Measurements from ENCODE around the gene THSD4.

THSD4 gene

DNA sequence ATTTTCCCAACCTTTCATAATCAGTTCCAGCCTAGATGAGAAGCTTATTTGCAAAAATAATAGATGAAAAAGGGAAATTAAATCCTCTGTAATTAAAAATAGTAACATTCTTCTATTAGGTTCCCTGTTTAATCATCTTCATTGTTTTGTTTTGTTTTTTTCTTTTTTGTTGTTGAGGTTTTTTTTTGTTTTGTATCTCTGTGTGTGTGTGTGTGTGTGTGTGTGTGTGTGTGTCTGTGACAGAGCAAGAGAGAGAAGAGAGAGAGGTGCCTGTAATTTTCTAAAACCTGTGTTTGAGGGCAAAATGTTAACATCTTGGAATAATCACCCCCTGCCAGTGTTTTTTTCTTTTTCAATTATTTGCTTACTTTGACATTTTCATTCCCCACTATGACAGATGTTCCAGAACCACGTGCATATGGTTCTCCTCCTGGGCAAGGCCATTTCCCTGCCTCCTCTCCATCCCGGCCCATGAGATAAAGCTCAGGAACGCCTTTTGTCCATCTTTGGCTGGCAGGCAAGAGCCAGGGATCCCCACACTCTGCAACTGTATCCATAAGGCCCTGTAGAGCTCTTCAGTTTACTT lies 573.3 kb downstream of the THSD4 start:
- DNase-seq (ENCODE audit: low read depth): no peak

DNA sequence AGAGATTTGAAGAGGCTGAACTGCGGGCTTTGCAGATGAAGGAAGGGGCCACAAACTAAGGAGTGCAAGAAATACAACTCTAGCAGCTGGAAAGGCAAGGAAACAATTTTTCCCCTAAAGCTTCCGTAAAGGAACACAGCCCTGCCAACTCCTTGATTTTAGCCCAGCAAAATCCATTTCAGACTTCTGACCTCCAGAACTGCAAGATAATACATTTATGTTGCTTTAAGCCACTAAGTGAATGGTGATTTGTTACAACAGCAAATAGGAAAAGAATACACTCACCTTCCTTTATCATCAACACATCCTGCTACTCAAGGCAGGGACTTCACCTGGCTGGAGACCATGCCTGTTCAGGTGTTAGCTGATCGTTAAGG lies 575.8 kb downstream of the THSD4 start:
- DNase-seq (ENCODE audit: low read depth): no peak

DNA sequence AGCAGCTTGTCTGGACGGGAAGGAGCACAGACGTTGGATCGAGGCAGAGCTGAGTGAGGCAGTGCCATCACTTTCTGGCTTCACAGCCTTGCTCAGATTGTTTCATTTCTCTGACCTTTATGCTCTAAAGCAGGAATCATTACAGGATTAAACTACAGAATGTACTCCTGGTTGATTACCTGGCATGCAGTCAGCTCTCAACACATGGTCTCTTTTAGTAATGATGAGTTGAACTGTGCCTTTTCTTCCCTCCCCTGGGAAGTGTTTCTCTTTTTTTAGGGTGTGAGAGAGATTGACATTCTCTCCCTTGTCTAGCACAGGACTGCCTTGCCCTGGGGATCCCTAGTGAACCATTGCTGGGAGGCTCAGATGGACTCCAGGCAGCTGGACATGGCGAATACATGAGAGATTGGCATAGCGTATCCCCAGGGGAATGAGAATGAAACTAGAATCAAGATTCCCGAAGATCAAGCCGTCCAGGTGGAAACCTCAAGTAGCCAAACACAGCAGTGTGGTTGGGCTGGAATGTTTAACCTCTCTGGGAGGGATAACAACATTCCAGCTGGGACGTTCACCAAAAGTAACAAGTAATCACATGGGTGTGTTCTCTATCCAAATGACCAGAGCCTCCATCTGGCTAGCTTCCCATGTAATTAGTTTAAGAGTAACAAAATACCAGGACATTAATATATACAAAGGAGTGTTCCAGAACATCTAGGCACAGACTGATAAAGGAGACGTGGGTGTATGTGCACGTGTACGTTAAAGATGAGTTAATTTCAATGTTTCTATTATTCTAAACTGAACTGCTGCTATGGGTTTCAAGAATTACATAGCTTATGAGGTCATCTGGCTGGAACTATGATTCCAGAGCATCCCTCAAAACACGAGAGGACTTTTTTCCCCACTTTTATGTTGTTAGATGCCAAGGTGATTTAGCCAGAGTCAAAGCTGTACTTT lies 576.5 kb downstream of the THSD4 start:
- DNase-seq (ENCODE audit: low read depth): no peak

DNA sequence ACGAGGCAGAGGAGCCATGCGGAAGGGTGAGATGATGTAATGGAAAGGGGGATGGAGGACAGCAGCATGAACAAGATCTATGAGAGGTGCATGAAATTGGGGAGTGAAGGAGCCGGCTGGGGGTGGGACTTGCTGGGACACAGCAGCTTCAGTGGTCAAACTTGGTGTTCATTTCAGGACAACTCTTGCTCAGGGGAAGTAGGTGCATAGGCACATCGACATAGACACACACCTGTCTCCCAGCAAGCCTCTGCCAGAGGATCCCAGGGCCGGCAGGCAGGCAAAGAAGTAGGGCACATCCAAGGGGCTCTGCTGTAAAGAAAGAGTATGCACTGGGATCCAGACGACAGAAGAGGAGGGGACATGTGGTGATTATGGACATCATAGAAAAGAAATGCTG lies 582.0 kb downstream of the THSD4 start:
- DNase-seq (ENCODE audit: low read depth): no peak

DNA sequence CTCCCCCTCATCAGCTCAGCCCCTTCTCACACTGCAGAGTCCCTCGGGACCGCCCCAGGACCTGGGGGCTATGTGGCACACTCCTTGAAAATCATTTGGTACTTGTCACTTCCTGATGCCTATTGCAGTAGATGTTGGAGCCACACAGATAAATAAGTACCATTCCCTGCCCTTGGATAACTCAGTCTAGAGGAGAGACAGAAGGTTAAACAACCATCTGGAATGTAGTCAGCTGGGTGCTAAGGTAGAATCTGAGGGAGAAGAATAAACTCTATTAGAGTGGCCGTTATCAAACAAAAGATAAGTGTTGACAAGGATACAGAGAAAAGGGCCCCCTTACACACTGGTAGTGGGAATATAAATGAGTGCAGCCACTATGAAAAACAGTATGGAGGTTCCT lies 582.8 kb downstream of the THSD4 start:
- no peak for DNase-seq (ENCODE audit: low read depth)

DNA sequence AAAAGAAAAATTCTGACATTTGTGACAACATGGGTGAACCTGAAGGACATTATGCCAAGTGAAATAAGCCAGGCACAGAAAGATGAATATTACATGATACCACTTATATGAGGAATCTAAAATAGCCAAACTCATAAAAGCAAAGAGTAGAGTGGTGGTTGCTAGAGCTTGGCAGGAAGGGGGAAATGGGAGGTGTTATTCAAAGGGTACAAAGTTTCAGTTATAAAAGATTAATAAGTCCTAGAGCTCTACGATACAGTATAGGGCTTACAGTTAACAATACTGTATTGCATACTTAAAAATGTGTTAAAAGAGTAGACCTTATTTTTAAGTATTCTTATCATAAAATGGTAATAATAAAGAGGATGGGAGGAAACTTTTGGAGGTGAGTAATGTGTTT lies 583.5 kb downstream of the THSD4 start:
- no peak for DNase-seq (ENCODE audit: low read depth)

DNA sequence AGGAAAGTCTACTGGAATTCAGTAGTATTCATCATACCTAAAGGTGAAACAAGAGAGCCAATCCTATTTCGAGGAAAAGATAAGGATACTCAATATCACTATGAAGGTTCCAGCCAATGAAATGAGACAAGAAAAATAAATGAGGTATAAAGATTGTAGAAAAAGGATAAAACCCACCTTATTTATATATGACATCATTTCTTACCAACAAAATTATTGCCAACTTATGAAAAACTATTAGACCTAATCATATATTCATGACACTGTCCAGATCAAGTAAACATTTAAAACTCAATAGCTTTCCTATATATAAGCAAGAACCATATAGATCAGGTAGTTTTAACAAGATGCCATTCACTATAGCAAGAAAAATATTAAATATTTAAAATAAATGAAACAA lies 584.7 kb downstream of the THSD4 start:
- DNase-seq (ENCODE audit: low read depth): no peak

DNA sequence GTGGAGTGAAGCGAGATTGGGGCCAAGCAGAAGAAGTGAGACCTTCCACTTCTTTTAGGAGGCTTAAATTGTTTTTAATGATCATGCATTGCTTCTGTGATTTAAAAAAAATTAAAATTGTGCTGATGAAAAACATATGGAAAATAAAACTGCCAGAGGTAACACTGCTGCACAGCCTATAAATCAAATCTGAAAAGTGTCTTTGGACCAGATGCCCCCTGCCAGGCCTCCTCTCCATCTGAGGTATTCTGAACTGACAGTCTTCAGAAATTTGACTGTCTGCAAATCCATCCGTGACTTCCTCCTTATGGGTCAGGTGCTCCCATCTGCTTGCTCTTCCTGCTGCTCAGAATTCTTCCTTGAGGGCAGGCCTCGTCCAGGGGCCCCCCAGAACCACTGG lies 586.5 kb downstream of the THSD4 start:
- DNase-seq (ENCODE audit: low read depth): no peak

DNA sequence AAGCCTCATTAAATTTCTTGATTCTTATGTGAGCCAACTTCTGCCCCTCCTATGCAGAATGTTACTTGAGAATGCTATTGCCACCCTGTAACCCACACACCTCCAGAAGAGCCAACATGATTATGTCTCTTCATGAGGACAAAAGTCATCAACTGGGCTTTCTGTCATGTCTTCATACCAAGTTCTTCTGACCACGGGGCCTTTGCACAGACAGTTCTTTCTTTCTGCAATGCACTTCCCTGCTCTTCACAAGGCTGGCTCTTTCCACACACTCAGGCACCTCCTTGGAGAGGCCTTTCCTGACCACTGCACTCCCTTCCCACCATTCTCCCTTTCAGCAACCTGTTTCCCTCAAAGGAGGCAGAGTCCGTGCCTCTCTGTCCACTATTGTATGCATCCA lies 587.2 kb downstream of the THSD4 start:
- DNase-seq (ENCODE audit: low read depth): no peak

DNA sequence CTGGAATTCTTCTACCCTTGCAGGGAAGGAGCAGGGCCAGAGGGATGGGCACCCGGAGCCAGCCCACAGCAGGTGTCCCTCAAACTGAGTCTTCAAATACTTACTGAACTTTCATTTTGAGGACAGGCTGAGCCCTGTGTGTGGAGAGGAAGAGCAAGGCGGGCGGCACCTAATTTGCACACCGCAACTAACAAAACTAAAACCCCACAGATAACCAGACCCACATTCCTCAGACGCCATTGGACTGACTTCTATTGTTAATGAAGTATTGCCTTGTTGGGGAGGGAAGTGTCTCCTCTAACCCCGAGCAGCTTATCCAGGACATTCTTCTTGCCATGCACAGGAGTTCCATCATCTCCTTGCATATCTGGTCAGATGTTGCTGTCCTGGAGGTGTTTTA lies 589.9 kb downstream of the THSD4 start:
- no peak for DNase-seq (ENCODE audit: low read depth)

DNA sequence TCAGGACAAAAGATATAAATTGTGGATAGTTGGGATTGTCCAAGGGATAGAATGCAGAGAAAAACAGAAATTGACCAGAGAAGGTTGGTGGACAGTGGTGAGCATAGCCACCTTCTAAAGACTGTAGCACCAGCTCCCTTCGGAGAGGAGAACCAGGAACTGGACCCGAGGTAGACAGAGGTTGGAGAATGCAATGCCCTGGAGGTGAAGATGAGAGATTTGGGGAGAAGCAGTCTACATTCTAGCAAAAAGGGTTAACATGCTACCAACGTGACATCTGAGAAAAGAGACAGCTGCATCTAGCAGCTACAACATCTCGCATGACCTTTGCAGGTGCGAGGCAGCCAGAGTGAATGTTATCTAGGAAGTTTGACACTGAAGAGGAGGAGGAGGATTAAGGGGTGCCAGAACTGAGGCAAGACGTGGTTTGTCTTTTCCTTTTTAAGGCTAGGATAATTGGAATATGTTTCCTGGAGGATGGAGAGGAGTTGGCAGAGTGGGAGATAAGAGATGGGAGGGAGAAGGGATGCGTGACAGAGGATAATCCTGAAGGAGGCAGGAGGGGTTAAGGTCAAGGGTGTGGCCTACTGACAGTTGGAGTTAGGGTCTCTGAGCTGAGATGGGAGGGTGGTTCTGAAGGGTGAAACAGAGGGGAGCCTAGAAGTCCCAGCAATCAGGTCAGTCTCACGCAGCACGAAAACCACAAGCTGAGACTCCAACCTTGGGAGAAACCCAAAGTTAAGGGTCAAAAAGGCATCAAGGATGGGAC lies 591.4 kb downstream of the THSD4 start:
- DNase-seq (ENCODE audit: low read depth): no peak

DNA sequence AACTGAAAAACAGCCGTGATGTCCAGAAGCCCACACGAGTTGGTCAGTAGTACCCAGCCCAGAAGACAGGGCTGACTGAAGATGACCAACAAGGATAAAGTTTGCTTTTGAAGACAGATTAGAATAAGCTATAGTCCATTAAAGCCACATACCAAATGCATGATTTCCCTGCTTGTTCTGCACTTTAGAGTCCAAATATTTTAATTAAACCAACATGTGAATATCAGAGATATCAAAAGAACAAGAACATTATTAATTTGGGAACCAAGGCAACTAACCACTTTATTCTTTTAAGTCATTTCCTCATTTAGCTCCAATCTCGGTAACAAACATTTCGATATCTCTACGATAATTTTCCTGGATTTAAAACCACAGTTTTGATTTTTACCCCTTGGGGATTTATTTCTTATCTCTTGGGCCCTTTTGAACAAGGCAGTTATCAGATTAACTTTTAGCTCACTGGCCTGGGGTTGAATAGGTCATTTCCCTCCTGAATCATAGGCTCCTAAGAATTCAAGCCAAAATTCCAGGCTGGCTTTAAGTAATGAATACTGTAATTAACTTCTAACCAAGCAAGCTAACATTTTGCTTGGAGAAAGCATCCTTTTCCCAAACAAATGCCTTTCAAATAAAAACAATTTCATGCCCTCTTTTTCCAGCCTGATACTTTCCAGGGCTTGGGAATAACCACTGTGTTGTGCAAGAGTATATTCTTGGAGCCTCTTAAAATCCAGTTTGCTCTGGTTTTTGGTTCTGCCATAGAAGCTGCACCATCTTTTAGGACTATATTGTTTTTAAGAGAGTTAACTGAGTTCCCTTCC lies 592.2 kb downstream of the THSD4 start:
- no peak for DNase-seq (ENCODE audit: low read depth)

DNA sequence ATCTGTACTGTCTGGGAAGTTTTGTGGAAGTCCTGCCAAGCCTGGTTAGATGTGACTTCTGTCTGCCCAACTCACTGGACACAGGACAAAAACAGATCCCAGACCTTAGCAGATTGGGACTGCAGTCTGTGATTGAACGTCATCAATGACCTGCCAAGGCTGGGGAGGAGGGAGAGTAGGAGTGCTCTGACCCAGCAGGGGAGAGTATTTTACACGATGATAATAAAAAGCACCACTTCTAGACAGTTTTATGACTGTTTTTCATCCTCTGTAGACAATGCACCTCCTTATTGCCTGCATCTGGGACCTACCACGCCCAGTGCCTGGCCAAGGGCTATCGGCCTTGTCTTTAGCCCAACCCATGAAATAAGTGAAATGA lies 592.8 kb downstream of the THSD4 start:
- DNase-seq (ENCODE audit: low read depth): no peak

DNA sequence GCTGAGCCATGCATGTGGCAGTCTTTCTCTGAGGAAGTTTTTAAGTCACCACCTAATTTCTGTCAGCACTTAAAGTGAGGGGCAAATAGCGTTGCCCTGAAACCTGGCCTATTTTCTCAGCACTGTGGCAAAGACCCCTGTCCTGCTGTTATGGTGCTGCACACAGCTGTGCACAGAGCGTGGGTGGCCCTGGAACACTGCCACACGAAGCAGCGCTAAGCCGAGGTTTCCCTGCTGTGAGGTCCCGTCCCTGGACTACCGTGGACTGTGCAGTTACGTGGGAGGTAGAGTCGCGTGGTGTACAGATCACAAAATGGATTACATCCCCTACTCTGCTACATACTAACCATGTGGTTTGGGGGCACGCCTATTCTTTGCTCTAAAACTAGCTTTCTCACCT lies 593.5 kb downstream of the THSD4 start:
- no peak for DNase-seq (ENCODE audit: low read depth)

DNA sequence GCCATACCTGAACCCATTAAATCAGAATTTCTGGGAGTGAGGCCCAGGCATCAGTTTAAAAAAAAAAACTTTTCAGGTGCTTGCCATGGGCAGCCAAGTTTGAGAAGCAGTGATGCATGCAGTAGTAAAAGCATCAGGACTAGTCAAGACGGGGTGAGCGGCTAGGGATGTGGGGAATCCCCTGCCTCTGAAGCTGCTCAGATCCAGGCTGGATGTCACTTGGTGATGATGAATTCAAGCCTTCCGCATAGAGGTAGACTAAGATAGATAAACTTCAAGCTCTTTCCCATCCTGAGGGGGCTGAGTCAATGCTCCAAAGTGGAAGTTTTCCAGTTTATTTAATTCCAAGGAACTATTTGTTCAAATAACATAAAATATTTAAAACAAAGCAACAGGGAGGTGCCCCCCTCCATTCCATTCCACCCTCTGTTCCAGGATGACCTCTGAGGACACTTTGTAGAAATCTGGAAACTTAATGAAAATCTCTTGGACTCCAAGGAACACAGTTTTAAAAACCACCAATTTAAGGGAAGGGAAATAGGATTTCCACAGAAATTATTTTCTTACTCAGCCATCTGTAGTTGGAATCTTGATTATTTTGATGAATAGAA lies 594.6 kb downstream of the THSD4 start:
- no peak for DNase-seq (ENCODE audit: low read depth)

DNA sequence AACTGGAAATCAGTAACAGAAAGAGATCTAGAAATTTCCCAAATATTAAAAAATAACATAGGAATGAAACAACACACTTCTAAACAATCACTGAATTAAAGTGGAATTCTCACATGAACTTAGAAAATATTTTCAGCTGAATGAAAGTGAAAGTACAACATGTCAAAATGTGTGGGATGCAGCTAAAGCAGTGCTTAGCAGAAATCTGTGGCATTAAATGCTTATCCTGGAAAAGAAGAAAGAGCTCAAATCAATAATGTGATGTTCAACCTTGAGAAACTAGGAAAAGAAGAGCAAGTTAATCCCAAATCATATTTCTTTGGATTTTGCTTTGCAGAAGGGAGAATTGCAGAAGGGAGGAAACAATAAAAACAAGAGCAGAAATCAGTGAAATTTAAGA lies 596.9 kb downstream of the THSD4 start:
- DNase-seq (ENCODE audit: low read depth): no peak

DNA sequence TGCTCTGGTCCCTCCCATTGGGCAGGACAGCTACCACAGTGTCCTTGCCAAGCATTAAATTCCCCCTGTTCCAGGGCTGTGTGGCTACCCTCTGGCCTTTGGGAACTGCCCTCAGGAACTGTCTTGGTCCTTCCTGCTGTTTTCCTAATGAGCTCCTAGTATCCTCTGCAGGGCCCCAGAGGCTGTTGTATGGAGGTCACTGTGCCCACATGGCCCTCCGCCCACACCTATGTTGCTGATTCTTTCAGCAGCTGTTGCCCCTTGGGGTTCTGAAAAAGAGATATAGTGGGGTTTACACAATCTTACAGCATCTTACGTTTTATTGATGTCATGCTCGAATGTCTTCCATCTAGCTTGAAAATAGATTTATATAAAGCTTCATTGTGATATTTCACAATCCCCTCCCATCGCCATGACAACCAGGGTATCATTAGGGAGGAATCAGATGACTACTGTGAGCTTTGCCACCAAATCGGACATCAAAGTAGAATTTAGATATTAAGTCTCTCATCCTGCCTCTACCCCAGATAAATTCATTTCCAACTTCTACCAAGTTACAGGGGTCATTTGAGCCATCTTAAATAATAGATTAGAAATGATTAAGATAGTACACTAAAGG lies 598.0 kb downstream of the THSD4 start:
- DNase-seq (ENCODE audit: low read depth): no peak

DNA sequence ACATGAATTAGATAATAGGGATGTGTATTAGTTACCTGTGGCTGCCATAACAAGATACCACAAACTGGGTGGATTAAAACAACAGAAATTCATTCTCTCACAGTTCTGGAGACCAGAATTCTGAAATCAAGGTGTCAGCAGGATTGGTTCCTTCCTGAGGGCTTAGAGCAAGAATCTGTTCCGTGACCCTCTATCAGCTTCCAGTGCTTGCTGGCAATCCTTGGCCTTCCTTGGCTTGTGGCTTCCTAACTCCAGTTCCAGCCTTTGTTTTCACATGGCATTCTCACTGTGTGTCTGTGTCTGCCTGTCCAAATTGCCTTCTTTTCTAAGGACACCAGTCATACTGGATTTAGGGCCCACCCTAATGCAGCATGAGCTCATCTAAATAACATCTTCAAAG lies 600.6 kb downstream of the THSD4 start:
- DNase-seq (ENCODE audit: low read depth): no peak

DNA sequence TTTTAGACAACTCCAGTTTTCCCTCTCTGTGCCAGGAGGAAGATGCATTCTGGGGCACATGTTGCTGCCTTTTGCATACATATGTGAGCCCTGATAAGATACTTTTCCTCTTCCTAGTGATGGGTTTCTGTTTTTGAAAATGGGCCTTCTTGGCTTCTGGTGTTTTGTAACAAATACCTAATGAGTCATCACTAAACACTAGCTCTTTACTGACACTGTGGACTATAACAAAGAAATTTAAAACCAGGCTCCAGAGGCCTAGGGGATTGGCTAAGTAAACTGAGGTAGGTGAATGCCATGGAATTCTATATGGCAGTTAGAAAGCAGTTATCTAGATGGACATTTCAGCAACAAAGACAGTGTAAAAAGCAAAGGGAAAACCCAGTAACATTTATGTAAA lies 601.7 kb downstream of the THSD4 start:
- DNase-seq (ENCODE audit: low read depth): no peak

DNA sequence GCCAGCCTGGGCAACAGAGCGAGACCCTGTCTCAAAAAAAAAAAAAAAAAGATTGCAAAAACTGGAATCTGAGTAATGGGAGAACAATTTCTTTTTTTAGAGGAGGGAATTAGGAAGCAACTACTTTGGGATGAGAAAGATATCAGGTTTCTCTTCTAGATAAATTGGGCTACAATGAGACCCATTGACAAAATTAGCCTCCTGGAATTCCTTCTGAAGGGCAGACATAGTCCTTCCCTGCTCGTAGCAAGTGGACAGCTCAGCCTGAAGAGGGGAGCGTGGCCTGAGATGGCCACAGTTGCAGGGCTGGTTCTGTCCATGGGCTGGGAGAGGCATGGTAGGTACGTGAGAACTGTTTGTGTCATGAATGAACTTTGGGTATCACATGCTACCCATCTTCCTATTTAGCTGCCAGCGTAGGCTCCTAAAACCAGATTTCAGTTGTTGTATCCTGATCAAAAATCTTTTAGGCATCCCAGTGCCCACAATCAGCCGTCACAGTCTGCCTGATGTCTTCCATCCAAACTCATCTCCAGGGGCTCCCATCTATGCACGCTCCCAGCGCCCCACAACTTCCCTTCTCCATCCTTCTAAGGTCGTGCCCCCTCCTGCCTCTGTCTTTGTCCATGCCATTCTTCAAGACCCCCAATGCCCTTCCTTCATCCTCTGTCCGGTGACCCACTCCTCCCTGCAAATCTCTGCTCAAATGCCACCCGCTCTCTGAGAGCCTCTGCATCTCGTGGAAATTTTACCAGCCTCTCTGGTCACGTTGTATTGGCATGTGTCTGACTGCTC lies 603.0 kb downstream of the THSD4 start:
- no peak for DNase-seq (ENCODE audit: low read depth)
